ENCODE measurements around the gene ZNF557.

DNA sequence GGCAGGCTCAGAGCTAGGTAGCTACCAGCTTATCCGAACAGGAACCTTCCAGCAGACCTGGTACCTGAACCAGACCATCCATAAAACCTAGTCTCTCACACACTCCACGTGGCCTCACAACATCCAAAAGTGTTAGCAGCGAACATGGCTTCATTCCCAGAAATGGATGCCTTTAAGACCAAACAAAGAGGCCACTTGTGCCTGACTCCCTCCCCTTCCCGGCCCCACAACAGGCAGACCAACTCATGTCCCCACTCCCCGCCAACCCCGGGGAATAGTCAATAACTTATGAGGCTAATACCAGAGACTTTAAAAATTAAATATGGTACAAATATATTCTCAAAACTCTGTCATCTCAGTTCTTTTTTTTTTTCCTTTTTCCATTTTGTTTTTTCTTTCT lies 46.2 kb downstream of the ZNF557 start:
- TF ChIP-seq, protein P1, sequence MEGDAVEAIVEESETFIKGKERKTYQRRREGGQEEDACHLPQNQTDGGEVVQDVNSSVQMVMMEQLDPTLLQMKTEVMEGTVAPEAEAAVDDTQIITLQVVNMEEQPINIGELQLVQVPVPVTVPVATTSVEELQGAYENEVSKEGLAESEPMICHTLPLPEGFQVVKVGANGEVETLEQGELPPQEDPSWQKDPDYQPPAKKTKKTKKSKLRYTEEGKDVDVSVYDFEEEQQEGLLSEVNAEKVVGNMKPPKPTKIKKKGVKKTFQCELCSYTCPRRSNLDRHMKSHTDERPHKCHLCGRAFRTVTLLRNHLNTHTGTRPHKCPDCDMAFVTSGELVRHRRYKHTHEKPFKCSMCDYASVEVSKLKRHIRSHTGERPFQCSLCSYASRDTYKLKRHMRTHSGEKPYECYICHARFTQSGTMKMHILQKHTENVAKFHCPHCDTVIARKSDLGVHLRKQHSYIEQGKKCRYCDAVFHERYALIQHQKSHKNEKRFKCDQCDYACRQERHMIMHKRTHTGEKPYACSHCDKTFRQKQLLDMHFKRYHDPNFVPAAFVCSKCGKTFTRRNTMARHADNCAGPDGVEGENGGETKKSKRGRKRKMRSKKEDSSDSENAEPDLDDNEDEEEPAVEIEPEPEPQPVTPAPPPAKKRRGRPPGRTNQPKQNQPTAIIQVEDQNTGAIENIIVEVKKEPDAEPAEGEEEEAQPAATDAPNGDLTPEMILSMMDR (IDR thresholded peaks at IDR 0.05; ENCODE audit: insufficient read depth, low read length, poor library complexity, severe bottlenecking): no peak
- TF ChIP-seq EZH2phosphoT487 (conservative IDR thresholded peaks at IDR 0.05; ENCODE audit: low read length): no peak
